ENCODE data around the gene SNTG2.

The SNTG2 gene

DNA sequence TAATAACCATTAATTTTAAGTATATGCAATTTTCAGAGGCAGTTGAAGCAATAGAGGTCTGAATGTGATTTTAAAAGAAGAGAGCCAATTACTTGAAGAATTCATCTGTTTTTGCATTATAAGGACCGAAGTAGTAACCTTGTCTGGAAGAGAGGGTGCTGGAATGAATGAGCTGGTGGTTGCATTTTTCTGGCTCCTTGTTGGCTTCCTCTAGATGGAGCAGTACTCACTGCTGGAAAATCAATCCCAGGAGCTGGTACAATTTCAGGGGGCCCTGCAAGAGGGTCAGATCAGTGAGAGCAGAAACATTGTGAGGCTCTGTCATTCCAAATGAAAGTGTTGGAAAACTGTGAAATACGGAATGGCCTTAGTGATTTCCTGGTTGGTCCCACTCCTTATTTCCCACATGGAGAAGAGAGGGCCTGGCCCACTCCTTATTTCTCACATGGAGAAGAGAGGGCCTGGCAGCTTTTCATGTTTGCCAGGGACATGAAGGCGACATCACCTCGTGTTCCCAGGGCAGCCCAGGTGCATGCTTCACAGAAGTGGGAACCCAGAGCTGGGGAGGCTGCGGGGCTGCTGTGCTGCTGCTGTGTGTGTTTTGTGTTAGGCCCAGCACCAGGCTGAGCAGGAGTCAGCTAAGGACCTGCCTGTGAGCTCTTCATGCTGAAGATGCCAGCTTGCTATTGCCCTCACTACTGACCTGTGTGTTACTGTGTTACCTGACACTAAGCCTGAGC is 197.4 kb downstream of the SNTG2 start:
- H3K27ac ChIP-seq = no peak overlapping the region
- TF ChIP-seq, protein P1, sequence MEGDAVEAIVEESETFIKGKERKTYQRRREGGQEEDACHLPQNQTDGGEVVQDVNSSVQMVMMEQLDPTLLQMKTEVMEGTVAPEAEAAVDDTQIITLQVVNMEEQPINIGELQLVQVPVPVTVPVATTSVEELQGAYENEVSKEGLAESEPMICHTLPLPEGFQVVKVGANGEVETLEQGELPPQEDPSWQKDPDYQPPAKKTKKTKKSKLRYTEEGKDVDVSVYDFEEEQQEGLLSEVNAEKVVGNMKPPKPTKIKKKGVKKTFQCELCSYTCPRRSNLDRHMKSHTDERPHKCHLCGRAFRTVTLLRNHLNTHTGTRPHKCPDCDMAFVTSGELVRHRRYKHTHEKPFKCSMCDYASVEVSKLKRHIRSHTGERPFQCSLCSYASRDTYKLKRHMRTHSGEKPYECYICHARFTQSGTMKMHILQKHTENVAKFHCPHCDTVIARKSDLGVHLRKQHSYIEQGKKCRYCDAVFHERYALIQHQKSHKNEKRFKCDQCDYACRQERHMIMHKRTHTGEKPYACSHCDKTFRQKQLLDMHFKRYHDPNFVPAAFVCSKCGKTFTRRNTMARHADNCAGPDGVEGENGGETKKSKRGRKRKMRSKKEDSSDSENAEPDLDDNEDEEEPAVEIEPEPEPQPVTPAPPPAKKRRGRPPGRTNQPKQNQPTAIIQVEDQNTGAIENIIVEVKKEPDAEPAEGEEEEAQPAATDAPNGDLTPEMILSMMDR (IDR thresholded peaks at IDR 0.05) = no peak
- no peak for TF ChIP-seq ZFX (IDR thresholded peaks at IDR 0.05; ENCODE audit: borderline replicate concordance)

GRCh38 chr2:1150724-1151511 is 200.3 kb downstream of the SNTG2 start:
- no peak overlapping the region for H3K27ac ChIP-seq

GRCh38 chr2:1152375-1152774 is 201.7 kb downstream of the SNTG2 start:
- no peak overlapping the region for H3K27ac ChIP-seq

More at GRCh38 chr2:1150724-1151511, 200.3 kb downstream of the SNTG2 start:
- TF ChIP-seq, protein P1 (IDR thresholded peaks at IDR 0.05) = no peak
- no peak for TF ChIP-seq ZFX (IDR thresholded peaks at IDR 0.05; ENCODE audit: borderline replicate concordance)

GRCh38 chr2:1153920-1154319 is 203.3 kb downstream of the SNTG2 start:
- no peak overlapping the region for H3K27ac ChIP-seq
- no peak for TF ChIP-seq ZFX (IDR thresholded peaks at IDR 0.05; ENCODE audit: borderline replicate concordance)
- TF ChIP-seq, protein P1 (IDR thresholded peaks at IDR 0.05) = no peak

More at GRCh38 chr2:1152375-1152774, 201.7 kb downstream of the SNTG2 start:
- TF ChIP-seq ZFX (IDR thresholded peaks at IDR 0.05; ENCODE audit: borderline replicate concordance) = no peak

- H3K27ac ChIP-seq = no peak overlapping the region
- TF ChIP-seq, protein P1 (IDR thresholded peaks at IDR 0.05) = no peak
- TF ChIP-seq ZFX (IDR thresholded peaks at IDR 0.05; ENCODE audit: borderline replicate concordance) = no peak
Observed at GRCh38 chr2:1154710-1155594, 204.3 kb downstream of the SNTG2 start.

DNA sequence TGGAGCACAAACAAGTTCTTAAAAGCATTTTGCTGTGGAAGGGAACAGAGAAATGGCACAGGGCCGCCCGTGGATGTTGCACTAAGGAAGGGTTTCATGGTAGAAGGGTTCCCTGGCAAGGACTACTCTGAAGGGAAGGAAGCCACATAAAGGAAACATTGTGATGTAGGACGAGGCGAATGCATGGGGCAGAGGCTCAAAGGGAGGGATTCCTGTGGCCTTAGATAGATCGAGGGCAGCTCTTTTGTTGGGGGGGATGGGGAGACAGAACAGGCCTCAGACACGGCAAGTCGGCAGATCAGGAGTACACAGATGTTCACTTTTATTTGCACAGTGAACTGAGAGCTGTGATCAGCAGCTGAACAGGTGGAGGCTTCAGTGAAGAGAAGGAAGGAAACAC is 205.4 kb downstream of the SNTG2 start:
- no peak overlapping the region for H3K27ac ChIP-seq
- TF ChIP-seq ZFX (IDR thresholded peaks at IDR 0.05; ENCODE audit: borderline replicate concordance) = no peak
- TF ChIP-seq, protein P1 (IDR thresholded peaks at IDR 0.05) = no peak

GRCh38 chr2:1156531-1156930 is 205.9 kb downstream of the SNTG2 start:
- no peak for TF ChIP-seq ZFX (IDR thresholded peaks at IDR 0.05; ENCODE audit: borderline replicate concordance)
- TF ChIP-seq, protein P1 (IDR thresholded peaks at IDR 0.05) = no peak
- no peak overlapping the region for H3K27ac ChIP-seq

All from 22Rv1 (cell line).